ENCODE measurements around the gene SSTR4. TPM values are rescaled to one million over a fixed set of nuclear protein-coding genes. Genes with fewer than 3 reads are reported as not detected.
"Not testable (repeated sequence)": the region's sequence is repeated elsewhere in the genome, so short reads cannot be mapped to it uniquely, and the experiment has no call there.

Gene SSTR4
- total RNA-seq (not detected), polyA plus RNA-seq (not detected)
- long read RNA-seq, donor 1 = 0 reads
- long read RNA-seq, donor 2 = 0 reads
- long read RNA-seq, donor 3 = 0 reads
- long read RNA-seq, donor 4 = 0 reads
- long read RNA-seq, donor 5 = 0 reads
- long read RNA-seq, donor 6 = 0 reads
- long read RNA-seq, donor 7 = 0 reads
- long read RNA-seq, donor 8 = 0 reads
- long read RNA-seq, donor 9 = 0 reads
- long read RNA-seq, donor 10 = 0 reads

GRCh38 chr20:23034721-23035671, at the start of gene SSTR4:
Gene SSTR4, plus strand, starts transcription at chr20:23035312. Its CDS starts 172 bp downstream, at chr20:23035484.
- WGBS = 29% methylated on average over 82 of the region's 83 CpGs
- Histone ChIP-seq H3K4me1 (ENCODE audit: control insufficient read depth in 2 of 2, insufficient read depth in 2 of 2, low read length in 2 of 2) (peaks cover 0 to 8% of the 10 kb centered on the region in 2 donors), H3K27me3 (ENCODE audit: control insufficient read depth in 2 of 2, insufficient read depth in 1 of 2, low read length in 1 of 2) (peaks cover 14 to 35% of the 10 kb centered on the region in 2 donors), H3K27ac (ENCODE audit: low read depth in 1 of 2, low read length in 1 of 2) (no peak within 1 kb of the TSS), H3K9me3 (ENCODE audit: control insufficient read depth in 2 of 2, insufficient read depth in 1 of 2, low read length in 1 of 2) (peaks cover 1 to 5% of the 10 kb centered on the region in 2 donors), H3K4me3 (ENCODE audit: low read length in 2 of 2) (no peak within 1 kb of the TSS), H3K36me3 (ENCODE audit: control insufficient read depth in 2 of 2, insufficient read depth in 2 of 2, low read length in 1 of 2) (no peaks in the 10 kb centered on the region)
- no peak for DNase-seq (ENCODE audit: low read depth in 6 of 9, low spot score in 9 of 9)

- no peaks in the 10 kb centered on the region for H3K27me3 ChIP-seq (ENCODE audit: control insufficient read depth in 2 of 2, insufficient read depth in 1 of 2, low read length in 1 of 2)
- 26% methylated on average over 1 of the region's 1 CpG for WGBS
- H3K4me3 ChIP-seq (ENCODE audit: low read length in 2 of 2) = no peak overlapping the region
These were observed 48.5 kb upstream of the SSTR4 start for GRCh38 chr20:22986601-22987000.

GRCh38 chr20:22991424-22991823, 43.7 kb upstream of the SSTR4 start:
- H3K4me3 ChIP-seq (ENCODE audit: low read length in 2 of 2); H3K36me3 ChIP-seq (ENCODE audit: control insufficient read depth in 2 of 2, insufficient read depth in 2 of 2, low read length in 1 of 2); H3K4me1 ChIP-seq (ENCODE audit: control insufficient read depth in 2 of 2, insufficient read depth in 2 of 2, low read length in 2 of 2); H3K27me3 ChIP-seq (ENCODE audit: control insufficient read depth in 2 of 2, insufficient read depth in 1 of 2, low read length in 1 of 2); H3K27ac ChIP-seq (ENCODE audit: low read depth in 1 of 2, low read length in 1 of 2); H3K9me3 ChIP-seq (ENCODE audit: control insufficient read depth in 2 of 2, insufficient read depth in 1 of 2, low read length in 1 of 2); DNase-seq (ENCODE audit: low read depth in 6 of 9, low spot score in 9 of 9): not testable (repeated sequence)
- 91% methylated on average over 3 of the region's 3 CpGs for WGBS

More at GRCh38 chr20:22986601-22987000, 48.5 kb upstream of the SSTR4 start:
- H3K27ac ChIP-seq (ENCODE audit: low read depth in 1 of 2, low read length in 1 of 2) = no peak overlapping the region
- no peaks in the 10 kb centered on the region for H3K36me3 ChIP-seq (ENCODE audit: control insufficient read depth in 2 of 2, insufficient read depth in 2 of 2, low read length in 1 of 2)
- DNase-seq (ENCODE audit: low read depth in 6 of 9, low spot score in 9 of 9) = no peak
- peaks cover 0 to 2% of the 10 kb centered on the region in 2 donors for H3K4me1 ChIP-seq (ENCODE audit: control insufficient read depth in 2 of 2, insufficient read depth in 2 of 2, low read length in 2 of 2)
- no peaks in the 10 kb centered on the region for H3K9me3 ChIP-seq (ENCODE audit: control insufficient read depth in 2 of 2, insufficient read depth in 1 of 2, low read length in 1 of 2)

GRCh38 chr20:22993823-22994222, 41.3 kb upstream of the SSTR4 start:
- 94% methylated on average over 2 of the region's 2 CpGs for whole genome bisulfite sequencing

GRCh38 chr20:22995923-22996322, 39.2 kb upstream of the SSTR4 start:
- Histone ChIP-seq H3K36me3 (ENCODE audit: control insufficient read depth in 2 of 2, insufficient read depth in 2 of 2, low read length in 1 of 2) (no peaks in the 10 kb centered on the region), H3K4me3 (ENCODE audit: low read length in 2 of 2) (no peak overlapping the region), H3K4me1 (ENCODE audit: control insufficient read depth in 2 of 2, insufficient read depth in 2 of 2, low read length in 2 of 2) (no peaks in the 10 kb centered on the region), H3K27me3 (ENCODE audit: control insufficient read depth in 2 of 2, insufficient read depth in 1 of 2, low read length in 1 of 2) (no peaks in the 10 kb centered on the region), H3K27ac (ENCODE audit: low read depth in 1 of 2, low read length in 1 of 2) (no peak overlapping the region), H3K9me3 (ENCODE audit: control insufficient read depth in 2 of 2, insufficient read depth in 1 of 2, low read length in 1 of 2) (no peaks in the 10 kb centered on the region)
- no peak for DNase-seq (ENCODE audit: low read depth in 6 of 9, low spot score in 9 of 9)
- 89% methylated on average over 1 of the region's 1 CpG for WGBS

More at GRCh38 chr20:22993823-22994222, 41.3 kb upstream of the SSTR4 start:
- no peak for DNase-seq (ENCODE audit: low read depth in 6 of 9, low spot score in 9 of 9)
- H3K4me1 ChIP-seq (ENCODE audit: control insufficient read depth in 2 of 2, insufficient read depth in 2 of 2, low read length in 2 of 2) = no peaks in the 10 kb centered on the region
- H3K9me3 ChIP-seq (ENCODE audit: control insufficient read depth in 2 of 2, insufficient read depth in 1 of 2, low read length in 1 of 2) = no peaks in the 10 kb centered on the region
- H3K36me3 ChIP-seq (ENCODE audit: control insufficient read depth in 2 of 2, insufficient read depth in 2 of 2, low read length in 1 of 2) = no peaks in the 10 kb centered on the region
- H3K27me3 ChIP-seq (ENCODE audit: control insufficient read depth in 2 of 2, insufficient read depth in 1 of 2, low read length in 1 of 2) = no peaks in the 10 kb centered on the region
- no peak overlapping the region for H3K4me3 ChIP-seq (ENCODE audit: low read length in 2 of 2)
- H3K27ac ChIP-seq (ENCODE audit: low read depth in 1 of 2, low read length in 1 of 2) = no peak overlapping the region

GRCh38 chr20:22998476-22998875, 36.6 kb upstream of the SSTR4 start:
- no peaks in the 10 kb centered on the region for H3K9me3 ChIP-seq (ENCODE audit: control insufficient read depth in 2 of 2, insufficient read depth in 1 of 2, low read length in 1 of 2)
- no peak overlapping the region for H3K4me3 ChIP-seq (ENCODE audit: low read length in 2 of 2)
- no peaks in the 10 kb centered on the region for H3K4me1 ChIP-seq (ENCODE audit: control insufficient read depth in 2 of 2, insufficient read depth in 2 of 2, low read length in 2 of 2)
- DNase-seq (ENCODE audit: low read depth in 6 of 9, low spot score in 9 of 9) = no peak
- H3K36me3 ChIP-seq (ENCODE audit: control insufficient read depth in 2 of 2, insufficient read depth in 2 of 2, low read length in 1 of 2) = no peaks in the 10 kb centered on the region
- WGBS = 98% methylated on average over 2 of the region's 2 CpGs
- H3K27me3 ChIP-seq (ENCODE audit: control insufficient read depth in 2 of 2, insufficient read depth in 1 of 2, low read length in 1 of 2) = no peaks in the 10 kb centered on the region
- H3K27ac ChIP-seq (ENCODE audit: low read depth in 1 of 2, low read length in 1 of 2) = no peak overlapping the region

GRCh38 chr20:22999756-23000155, 35.4 kb upstream of the SSTR4 start:
- no peaks in the 10 kb centered on the region for H3K4me1 ChIP-seq (ENCODE audit: control insufficient read depth in 2 of 2, insufficient read depth in 2 of 2, low read length in 2 of 2)
- WGBS = 92% methylated on average over 4 of the region's 4 CpGs
- no peaks in the 10 kb centered on the region for H3K36me3 ChIP-seq (ENCODE audit: control insufficient read depth in 2 of 2, insufficient read depth in 2 of 2, low read length in 1 of 2)
- no peak overlapping the region for H3K4me3 ChIP-seq (ENCODE audit: low read length in 2 of 2)
- no peaks in the 10 kb centered on the region for H3K9me3 ChIP-seq (ENCODE audit: control insufficient read depth in 2 of 2, insufficient read depth in 1 of 2, low read length in 1 of 2)
- no peak for DNase-seq (ENCODE audit: low read depth in 6 of 9, low spot score in 9 of 9)
- H3K27me3 ChIP-seq (ENCODE audit: control insufficient read depth in 2 of 2, insufficient read depth in 1 of 2, low read length in 1 of 2) = no peaks in the 10 kb centered on the region
- no peak overlapping the region for H3K27ac ChIP-seq (ENCODE audit: low read depth in 1 of 2, low read length in 1 of 2)

GRCh38 chr20:23000232-23000947, 34.7 kb upstream of the SSTR4 start:
- WGBS = 94% methylated on average over 6 of the region's 6 CpGs
- no peaks in the 10 kb centered on the region for H3K4me1 ChIP-seq (ENCODE audit: control insufficient read depth in 2 of 2, insufficient read depth in 2 of 2, low read length in 2 of 2)
- H3K36me3 ChIP-seq (ENCODE audit: control insufficient read depth in 2 of 2, insufficient read depth in 2 of 2, low read length in 1 of 2) = no peaks in the 10 kb centered on the region
- no peaks in the 10 kb centered on the region for H3K27me3 ChIP-seq (ENCODE audit: control insufficient read depth in 2 of 2, insufficient read depth in 1 of 2, low read length in 1 of 2)
- H3K9me3 ChIP-seq (ENCODE audit: control insufficient read depth in 2 of 2, insufficient read depth in 1 of 2, low read length in 1 of 2) = no peaks in the 10 kb centered on the region
- DNase-seq (ENCODE audit: low read depth in 6 of 9, low spot score in 9 of 9) = no peak
- H3K27ac ChIP-seq (ENCODE audit: low read depth in 1 of 2, low read length in 1 of 2) = no peak overlapping the region
- H3K4me3 ChIP-seq (ENCODE audit: low read length in 2 of 2) = no peak overlapping the region

GRCh38 chr20:23002276-23002675, 32.8 kb upstream of the SSTR4 start:
- no peaks in the 10 kb centered on the region for H3K4me1 ChIP-seq (ENCODE audit: control insufficient read depth in 2 of 2, insufficient read depth in 2 of 2, low read length in 2 of 2)
- H3K4me3 ChIP-seq (ENCODE audit: low read length in 2 of 2) = no peak overlapping the region
- DNase-seq (ENCODE audit: low read depth in 6 of 9, low spot score in 9 of 9) = no peak
- no peaks in the 10 kb centered on the region for H3K9me3 ChIP-seq (ENCODE audit: control insufficient read depth in 2 of 2, insufficient read depth in 1 of 2, low read length in 1 of 2)
- no peaks in the 10 kb centered on the region for H3K27me3 ChIP-seq (ENCODE audit: control insufficient read depth in 2 of 2, insufficient read depth in 1 of 2, low read length in 1 of 2)
- H3K27ac ChIP-seq (ENCODE audit: low read depth in 1 of 2, low read length in 1 of 2) = no peak overlapping the region
- H3K36me3 ChIP-seq (ENCODE audit: control insufficient read depth in 2 of 2, insufficient read depth in 2 of 2, low read length in 1 of 2) = no peaks in the 10 kb centered on the region
- 95% methylated on average over 6 of the region's 6 CpGs for WGBS

Measured in thymus (tissue), 14 donors.